ENCODE measurements around the gene OTOF.

OTOF gene
- 0.30 to 0.84 reads per million in 2 experiments for total RNA-seq

DNA sequence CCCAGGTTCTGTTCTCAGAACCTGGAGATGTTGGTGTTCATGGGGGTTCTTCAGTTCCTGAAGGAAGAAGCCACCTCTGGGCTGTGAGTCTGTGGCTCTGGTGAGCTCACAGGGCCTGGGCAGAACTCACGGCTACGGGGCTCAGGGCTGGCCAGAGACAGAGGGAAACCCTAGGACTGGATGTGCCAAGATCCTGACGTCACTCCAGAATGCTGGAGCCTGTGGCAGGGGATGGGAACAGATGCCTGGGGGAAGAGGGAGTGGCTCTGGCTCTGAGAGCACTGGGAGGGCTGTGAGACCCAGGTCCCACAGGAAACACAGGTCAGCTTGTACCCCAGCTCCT, at the start of gene OTOF:
Gene OTOF, minus strand, starts transcription at position 214 of the 343 bp plus-strand sequence.
- DNase-seq (ENCODE audit: low read depth) = no peak

DNA sequence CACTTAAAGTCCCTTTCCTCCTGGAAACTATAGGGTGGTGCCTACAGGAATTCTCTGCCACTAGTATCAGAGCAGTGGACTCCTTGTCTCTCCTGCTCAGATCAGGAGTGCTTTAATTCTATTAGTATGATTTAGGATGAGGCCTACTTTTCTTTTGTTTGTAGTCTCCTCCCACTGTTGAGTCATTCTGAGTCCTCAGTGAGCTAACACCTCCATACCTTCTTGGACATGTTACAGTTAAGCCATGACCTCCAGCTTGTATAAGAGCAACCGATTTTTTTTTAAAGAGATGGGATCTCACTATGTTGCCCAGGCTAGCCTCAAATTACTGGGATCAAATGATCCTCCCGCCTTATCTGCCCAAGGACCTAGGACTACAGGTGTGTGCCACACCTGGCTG, 48.7 kb upstream of the OTOF start:
- DNase-seq (ENCODE audit: low read depth) = no peak

DNA sequence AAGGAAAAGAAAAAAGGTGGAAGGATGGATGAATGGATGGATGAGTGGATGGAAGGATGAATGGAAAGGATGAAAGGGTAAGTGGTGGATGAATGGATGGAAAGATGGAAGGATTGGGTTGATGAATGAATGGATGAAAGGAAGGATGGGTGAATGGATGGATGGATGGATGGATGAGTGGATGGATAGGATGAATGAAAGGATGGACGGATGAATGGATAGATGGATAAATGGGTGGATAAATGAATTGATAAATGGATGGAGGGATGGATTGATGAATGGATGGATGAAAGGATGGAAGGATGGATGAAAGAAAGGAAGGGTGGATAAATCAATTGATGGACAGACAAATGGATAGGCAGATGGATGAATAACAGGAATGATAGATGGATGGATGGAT, 48.2 kb upstream of the OTOF start:
- no peak for DNase-seq (ENCODE audit: low read depth)

DNA sequence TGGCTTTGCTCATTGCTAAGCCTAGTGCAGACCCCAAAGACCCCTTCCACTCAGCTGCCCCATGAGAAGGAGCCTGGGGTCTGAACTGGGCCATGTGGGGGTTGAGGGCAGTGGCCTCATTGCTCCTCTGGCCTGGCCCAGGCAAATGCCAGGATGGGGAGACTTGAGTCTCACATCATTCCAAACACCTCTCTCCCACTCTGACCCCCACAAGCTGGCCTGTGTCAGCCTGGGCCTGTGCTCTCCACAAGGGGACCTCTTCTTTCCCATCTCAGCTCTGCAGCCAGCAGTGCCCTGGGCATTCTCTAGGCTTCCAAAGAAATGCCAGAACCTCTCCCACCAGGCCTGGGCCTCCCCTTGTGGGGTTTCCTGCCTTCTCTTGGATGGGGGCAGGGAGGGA, 45.8 kb upstream of the OTOF start:
- DNase-seq (ENCODE audit: low read depth) = no peak

DNA sequence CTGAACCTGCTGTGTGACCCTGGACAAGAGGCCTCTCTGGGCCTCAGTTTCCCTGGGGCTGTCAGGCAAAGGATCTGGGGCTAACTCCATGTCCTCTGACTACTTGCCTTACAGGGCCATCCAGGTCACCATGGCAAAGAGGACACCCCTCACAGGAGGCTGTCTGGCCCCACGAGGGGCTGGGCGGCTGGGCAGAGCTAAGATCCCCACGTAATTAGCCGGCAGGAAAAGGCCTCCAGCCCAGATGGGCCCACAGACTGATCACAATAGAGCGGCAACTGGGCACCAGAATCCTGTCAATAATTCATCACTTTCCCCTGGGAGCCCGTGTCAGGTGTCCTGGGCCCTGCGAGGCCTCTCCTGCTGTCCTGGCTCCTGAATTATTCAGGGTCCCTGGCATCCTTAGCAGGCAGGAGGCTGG, 44.8 kb upstream of the OTOF start:
- no peak for DNase-seq (ENCODE audit: low read depth)

DNA sequence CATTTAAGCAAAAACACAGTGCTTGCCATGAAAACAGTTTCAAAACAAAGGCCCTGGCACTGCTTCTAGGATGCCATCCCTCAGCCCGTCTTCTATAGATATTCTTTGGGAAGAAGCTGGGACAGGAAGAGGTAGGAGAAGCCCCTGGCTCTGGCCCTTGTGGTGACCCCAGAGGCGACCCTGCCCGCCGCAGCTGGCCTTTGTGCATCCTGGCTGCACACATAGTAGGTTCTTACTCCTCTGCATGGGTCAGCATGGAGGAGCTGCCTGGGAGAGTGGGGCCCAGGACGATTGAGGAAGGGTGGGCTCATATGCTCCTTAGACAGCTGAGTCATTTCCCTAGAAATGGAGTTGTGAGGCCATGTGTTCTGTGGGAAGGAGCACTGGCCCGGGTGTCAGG, 44.4 kb upstream of the OTOF start:
- no peak for DNase-seq (ENCODE audit: low read depth)

DNA sequence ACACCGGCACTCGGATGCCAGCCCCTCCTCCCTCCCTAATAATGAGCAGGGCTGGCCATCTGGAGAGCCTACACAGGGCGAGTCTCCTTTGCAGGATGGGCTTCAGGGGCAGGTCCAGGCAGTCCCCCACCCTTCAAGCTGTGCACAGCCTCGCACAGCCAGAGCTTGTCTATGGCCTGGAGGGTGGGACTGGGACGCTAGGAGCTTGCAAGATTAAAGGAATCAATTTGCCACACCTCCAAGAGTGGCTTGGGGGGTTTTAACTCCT, 43.9 kb upstream of the OTOF start:
- DNase-seq (ENCODE audit: low read depth) = no peak

DNA sequence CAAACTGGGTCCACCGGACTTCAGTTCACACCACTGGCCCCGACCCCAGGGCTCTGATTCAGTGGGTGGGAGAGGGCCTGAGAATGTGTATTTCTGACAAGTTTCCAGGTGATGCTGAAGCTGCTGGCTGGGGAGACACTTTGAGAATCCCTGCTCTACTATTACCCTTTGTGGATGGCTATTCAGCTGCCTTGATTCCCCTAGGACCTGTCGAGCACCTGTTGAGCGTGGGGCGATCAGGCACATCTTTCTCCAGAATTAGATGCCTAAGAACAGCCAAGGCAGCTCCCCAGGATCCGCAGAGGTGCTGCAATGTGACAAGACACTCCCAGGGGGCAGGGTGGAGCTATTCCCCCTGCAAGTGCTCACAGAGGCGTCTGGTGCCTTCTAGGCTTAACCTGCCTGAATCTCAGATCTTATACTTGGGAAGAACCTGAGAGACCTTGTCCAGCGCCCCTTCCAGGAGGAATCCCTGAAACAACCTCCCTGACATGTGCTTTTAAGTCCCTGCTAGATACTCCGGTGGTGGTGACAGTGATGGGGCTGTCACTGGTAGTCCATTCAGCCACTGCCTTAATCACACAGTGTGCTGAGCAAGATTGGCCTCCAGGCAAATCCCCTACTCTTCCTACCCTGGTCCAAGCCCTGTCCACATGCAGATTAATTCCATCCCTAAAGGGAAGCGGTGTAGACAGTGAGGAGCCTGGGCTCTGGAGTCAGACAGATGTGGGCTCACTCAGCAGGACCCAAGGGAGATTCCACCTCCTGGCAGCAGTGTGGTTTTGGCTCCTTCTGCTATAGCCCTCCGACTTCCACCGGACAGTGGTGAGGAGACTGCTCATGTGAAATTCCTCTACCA, 43.4 kb upstream of the OTOF start:
- no peak for DNase-seq (ENCODE audit: low read depth)

DNA sequence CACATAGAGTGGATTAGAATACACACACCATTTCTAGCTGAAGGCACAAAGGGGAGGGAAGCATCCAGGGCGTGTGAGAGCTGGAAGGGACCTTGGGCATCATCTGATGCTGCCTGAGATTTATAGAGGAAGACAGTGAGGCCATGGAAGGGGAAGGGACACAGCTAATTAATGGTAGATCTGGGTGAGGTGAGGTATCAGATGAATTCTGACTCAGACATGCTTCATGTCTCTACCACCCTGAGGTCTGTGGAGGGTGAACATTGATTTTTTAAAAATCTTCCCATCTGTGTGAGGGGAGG, 42.2 kb upstream of the OTOF start:
- no peak for DNase-seq (ENCODE audit: low read depth)

DNA sequence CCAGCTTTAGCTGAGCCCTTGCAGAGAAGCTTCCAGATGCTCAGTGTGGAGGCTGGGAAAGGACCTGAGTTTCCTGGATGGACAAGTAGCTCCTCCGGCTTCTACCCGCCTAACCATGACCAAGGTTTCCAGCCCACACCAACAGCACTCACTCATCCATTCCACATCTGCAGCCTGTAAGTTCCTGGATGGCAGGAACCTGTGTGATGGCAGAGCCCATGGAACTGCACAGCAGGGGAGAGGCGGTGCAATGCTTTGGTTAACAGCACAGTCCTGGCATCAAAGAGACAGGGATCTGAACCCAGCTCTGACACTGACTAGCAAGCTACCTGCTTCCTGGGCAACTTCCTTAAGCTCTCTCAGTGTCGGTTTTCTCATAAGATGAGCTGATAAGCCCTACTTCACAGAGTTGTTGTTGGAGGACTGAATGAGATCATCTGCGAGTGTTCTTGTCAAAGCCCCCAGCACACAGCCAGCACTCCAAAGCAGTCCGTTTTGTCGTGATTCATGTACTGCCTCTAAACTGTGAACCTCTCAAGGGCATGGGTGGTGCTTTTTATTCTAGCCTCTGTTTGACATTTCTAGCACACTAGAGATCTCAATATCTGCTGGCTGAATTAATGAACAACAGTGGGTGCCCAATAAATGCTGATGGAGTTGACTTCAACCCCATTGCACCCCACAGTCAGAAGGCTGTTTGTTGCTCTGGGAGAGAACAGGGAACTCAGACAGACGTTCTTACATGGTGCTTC, 41.6 kb upstream of the OTOF start:
- DNase-seq (ENCODE audit: low read depth) = no peak

DNA sequence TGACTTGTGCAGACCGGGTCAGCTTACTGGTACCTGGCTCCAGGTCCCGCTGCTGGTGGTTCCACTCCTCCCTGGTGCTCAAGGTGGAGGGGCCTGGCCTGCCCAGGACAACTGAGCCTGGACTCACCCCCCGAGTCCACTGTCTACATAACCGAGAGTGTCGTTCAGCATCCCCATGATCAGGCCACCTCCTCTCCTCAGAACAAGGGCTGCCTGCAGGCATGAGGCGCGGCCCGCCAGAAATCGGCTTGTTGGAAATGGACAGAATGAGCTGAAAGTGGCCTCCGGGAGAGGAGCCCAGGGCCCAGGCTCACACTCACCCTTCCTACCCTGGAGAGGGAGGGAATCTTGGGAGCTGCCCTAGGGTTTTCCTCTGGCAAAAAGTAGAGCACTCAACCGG, 38.9 kb upstream of the OTOF start:
- DNase-seq (ENCODE audit: low read depth) = no peak

DNA sequence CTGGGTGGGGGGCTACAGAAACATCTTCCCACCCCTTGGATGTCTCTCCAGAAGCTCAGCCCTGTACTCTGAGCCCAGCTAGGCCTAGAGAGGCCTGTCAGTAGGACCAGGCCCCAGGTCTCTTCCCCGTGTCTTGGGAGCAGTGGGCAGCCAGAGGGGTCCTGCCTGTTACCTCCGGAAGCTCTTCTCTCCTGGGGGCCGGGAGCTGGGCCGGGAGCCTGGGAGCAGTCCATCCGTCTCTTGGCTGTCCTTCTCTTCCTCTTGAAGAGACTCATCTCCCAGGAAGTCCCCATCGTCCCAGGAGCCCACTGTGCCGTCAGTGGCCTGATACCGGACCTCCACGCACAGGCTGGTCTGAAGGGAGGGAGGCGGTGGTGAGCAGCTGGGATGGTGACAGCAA, 38.3 kb upstream of the OTOF start:
- DNase-seq (ENCODE audit: low read depth) = no peak

DNA sequence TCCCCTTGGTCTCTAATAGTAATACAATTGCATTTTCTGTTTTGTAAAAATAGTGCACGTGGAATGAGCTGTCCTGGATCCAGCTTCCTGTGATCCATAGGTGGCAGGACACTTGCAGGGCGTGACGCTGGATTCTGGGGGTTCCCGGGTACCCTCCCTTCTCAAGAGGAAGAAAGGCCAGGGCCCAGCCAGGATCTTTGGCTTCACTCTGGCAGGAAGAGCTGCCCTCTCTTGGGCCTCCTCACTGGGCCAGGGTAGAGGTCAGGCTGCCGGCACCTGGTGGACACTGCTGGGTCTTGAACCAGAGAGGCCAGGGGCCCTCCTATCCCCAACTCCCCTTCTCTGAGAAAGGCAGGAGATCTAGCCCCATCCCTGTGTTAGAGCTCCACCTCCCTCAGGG, 37.8 kb upstream of the OTOF start:
- DNase-seq (ENCODE audit: low read depth) = no peak

DNA sequence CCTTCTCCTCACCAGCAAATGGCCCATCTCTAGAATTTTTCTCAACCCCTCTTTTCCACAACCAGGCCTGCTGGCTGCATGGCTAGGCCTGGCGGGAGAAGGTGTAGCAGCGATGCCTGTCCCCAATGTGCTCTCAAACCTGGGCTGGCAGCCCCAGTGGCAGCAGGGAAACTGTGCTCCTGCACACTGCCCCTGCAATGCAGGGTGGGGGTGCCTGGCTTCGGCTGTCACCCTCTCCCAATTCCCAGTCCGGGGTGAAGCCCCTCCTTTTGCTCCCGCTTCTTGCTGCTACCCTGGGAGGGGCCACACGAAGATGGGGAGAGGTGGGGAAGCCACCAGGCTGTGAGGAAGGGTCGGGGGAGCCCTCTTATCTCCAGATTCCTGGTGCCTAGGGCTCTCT, 36.1 kb upstream of the OTOF start:
- DNase-seq (ENCODE audit: low read depth) = no peak

DNA sequence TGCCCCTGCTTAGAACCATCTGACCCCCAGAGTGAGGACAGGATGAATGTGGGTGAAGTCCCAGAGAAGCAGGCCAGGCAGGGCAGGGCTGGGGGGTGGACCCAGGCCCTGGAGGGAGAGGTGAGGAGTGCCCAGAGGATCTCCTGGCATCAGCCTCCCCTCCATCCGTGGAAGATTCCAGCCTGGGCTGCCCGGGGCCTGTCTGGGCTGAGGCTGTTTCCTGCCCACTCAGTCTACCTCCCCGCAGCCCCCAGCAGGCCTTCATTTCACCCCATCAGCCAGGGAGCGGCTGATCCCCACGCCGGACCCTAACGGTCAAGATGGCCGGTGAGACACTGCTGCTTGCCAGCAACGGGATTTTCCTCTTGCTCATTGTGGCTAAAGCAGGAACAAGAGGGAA, 35.3 kb upstream of the OTOF start:
- DNase-seq (ENCODE audit: low read depth) = no peak

DNA sequence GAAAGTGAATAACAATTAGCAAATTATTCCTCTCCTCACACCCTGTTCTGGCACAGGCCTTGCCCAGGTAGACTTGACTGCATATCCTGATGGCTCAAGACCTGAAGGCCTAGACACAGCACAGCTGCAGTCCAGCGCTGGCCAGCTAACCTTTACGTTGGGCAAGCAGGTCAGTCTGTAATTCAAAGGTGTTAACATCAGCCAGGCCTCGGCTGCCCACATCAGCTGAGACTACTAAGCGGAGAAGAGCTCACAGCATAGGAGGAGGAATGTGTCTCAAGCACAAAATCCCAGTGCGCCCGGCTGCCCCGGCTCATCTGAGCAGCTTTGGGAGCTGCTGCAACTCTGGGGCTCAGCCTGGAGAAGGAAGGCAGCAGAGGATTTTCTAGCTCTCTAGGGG, 33.5 kb upstream of the OTOF start:
- DNase-seq (ENCODE audit: low read depth) = no peak

DNA sequence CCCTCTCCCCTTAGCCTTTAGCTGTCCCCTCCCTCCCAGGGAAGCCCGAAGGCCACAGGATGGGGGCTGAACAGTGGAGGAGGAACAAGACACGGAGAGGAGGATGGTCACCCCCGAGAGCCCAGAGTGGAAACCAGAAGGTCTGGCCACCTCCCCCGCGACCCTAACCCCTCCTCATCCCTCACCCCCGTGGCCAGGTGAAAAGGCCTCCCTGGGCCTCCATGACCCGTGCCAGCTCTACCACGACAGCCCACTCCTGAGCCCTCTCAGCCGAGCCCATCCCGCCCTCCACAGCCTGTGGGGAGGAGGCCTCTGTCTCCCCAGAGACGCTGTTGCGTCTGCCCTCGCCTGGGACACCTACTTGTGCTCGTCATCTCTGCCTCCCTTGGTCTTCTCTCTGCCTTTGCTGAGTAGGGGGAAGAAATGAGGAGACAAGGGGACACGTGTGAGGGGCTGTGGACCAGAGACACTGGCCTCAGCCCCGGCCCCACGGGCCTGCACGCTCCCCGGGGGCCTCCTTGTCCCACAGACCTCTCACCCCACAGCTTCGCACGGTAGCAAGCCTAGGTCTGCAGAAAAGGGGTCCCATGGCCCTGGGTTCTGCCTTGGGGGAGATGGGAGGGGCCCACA, 32.5 kb upstream of the OTOF start:
- DNase-seq (ENCODE audit: low read depth) = no peak

DNA sequence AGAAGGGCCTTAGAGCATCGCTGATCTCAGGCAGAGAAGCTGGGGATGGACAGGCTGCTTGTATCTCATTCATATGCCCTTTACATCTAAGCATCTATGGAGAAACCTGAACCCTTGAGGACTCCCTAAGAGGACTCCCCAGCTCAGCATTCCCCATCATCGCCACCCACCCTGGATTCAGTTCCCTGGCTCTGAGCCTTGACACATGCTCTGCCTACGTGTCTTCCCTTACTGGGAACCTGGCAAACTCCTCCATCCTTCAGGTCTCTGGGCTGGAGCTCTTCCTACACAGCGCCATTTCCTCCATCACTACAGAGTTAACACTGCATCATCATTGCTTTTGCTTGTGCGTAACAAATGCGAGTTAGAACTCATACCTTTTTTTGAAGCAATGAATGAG, 31.2 kb upstream of the OTOF start:
- no peak for DNase-seq (ENCODE audit: low read depth)

DNA sequence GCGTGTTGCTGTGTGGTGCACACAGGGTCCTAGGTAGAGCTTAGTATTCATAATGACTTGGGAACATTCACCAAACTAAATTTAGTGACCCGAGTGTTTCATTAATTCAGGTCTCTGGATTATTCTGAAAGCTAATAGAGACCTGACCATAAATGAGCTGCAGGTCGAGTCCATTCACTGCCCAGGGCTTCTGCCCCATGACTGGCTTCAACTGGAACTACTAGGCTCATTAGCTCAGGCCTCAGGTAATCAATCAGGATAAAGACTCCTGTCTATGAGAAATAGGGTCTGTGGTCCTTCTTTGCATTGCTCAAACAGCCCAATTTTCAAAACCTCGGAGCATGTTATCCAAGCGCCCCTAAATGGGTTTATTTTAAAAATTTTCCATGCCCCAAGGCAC, 30.0 kb upstream of the OTOF start:
- no peak for DNase-seq (ENCODE audit: low read depth)

DNA sequence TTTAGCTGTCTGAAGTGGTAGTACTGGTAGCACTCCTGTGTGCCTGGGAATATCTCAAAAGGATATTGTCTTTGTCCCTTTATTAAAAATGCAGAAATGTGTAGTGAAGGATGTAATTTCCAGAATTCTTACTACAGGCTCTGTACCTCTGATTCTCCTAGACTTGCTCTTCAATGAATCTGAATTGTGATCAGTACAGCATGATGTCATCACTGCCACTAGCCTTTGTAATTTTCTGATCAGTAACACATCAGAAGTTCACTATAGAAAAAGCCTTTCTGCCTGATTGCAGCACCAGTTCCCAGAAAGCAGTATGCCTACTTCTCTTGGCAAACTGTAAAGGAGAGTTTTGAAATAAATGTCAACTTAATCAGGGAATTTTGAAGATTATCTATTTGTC, 29.2 kb upstream of the OTOF start:
- no peak for DNase-seq (ENCODE audit: low read depth)

DNA sequence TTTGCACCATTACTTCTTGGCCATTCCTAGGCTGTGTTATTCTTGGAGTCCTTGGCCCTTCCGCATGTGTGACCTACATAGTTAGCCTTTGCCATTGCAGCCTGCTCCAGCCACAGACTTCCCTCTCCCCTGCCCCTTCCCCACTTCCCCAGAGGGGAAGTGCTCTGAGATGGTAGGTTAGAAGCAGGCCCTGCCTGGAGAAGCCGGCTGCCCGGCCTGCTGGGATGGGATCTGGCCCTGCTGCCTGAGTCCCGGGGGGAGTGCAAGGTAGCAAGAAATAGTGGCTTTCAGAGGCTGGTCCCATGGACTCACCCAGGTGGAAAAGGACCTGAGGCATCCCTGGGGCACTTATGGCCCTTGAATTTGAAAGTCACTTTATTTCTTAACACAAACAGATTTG, 28.4 kb upstream of the OTOF start:
- DNase-seq (ENCODE audit: low read depth) = no peak

DNA sequence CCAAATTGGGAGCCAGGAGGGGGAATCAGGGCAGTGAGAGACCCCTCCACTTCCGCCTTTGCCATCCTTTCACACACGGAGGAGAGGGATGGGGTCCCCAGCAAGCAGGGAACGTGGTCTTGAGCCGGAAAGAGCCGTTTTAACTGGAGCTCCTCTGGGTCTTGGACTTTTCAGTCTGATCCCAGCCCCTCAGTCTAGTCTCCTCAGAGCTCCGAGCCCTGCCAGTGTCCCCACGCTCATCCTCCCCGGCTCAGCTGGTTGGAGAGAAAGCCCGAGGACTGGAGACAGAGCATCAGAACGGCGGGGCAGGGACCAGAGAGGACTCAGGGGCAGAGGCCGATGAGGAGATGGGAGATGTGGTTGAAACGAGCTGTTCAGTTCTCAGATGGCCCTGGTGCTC, 26.1 kb upstream of the OTOF start:
- no peak for DNase-seq (ENCODE audit: low read depth)

DNA sequence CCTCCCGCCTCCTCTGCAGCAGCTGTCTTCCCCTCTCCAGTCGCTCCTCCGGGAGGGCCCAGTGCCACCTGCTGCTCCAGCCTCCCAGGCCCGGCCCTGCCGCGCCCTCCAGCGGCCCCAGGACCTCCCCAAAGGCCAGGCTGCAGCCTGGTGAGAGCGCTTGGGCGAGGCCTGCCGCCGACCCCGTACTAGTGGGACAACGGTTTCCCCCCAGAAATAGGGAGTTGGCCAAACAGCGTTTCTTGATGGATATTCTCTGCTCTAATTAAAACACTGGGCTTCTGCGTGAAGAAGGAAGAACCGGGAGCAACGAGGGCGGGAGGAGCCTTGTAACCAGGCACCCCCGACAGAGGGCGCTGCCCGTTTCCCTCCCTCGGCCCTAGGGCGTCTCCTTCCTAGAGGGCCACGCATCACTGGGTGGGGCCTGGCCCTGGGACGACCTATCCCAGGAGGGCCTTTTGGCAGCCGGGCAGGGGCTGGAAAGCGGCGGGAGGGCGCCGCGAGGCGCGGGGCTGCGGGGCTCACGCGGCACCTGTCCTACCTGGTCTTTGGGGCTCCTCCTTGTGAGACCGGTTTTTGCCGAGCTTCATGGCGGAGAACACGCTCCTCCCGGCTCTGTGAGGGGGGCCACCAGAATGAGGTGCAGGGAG, 25.4 kb upstream of the OTOF start:
- DNase-seq (ENCODE audit: low read depth) = peak; percentile 66
